DMS79 treated with DMSO at 0.1 percent for 48 hours (cell line): ENCODE results near the gene TBC1D4.
A peak's percentile ranks its signal among the peaks of the same experiment; 100 is the strongest.

Experiments
- DNase-seq: peaks from one replicate; lab custom pipeline; 2025; lab: John Stamatoyannopoulos, UW

Gene TBC1D4

DNA sequence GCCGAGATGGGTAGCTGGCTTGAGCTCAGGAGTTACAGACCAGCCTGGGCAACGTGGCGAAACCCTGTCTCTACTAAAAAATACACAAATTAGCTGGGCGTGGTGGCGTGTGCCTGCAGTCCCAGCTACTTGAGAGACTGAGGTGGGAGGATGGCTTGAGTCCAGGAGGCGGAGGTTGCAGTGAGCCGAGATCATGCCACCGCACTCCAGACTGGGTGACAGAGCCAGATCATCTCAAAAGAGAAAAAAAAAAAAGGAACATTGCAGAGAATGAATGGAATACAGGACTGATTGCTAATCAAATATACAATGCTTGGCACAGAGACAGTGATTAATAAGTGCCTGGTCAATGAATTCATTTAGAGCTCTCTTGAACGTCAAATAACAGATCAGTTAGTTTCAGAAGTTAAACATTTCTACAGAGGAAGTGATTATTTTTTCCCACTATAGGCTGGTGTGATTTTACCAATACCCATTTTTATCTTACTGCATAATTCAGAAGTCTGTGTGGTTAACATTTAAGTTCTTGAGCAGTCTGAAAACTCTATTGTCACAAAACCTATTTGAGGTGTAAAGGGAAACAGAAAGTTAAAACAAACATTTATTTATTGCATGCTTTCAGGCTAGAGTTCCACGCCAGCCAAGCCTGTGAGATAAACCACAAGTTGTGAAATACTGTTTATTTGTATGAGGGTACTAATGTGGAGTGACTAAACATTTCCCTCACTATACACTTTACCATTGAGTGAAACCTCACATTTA is 7.7 kb upstream of the TBC1D4 start:
- no peak for DNase-seq

- DNase-seq: no peak
Observed at GRCh38 chr13:75486146-75487062, 4.4 kb upstream of the TBC1D4 start.

GRCh38 chr13:75485286-75486062 is 3.5 kb upstream of the TBC1D4 start:
- DNase-seq: no peak

GRCh38 chr13:75482820-75483079 is 781 bp upstream of the TBC1D4 start:
- DNase-seq: no peak

- DNase-seq: peak; percentile 2
Observed at GRCh38 chr13:75481176-75482069, 546 bp downstream of the TBC1D4 start.

DNA sequence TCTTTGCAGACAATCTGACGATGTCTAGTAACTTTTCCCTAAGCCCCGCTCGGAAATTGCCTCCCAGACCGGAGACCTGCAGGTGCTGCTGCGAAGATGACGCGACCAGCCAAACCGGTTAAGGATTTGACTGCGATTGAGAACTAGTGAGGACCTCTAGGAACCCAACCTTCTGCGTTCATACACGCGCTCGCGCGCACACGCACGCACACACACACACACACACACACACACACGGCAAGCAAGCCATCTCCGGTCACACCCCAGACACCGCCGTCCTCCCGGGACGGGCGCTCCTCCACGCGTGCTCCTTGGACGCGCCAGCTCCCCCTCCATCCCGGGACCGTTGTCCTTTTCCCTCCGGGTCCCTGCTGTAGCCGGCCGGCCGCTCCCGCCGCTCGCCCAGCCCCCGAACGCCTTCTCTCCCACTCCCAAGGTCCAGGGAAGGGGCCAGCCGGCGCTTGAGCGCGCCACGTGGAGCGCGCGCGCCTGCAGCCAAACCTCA is 1.2 kb downstream of the TBC1D4 start:
- no peak for DNase-seq

- DNase-seq: peak; percentile 54
Observed at GRCh38 chr13:75479102-75479740, 2.7 kb downstream of the TBC1D4 start.

DNA sequence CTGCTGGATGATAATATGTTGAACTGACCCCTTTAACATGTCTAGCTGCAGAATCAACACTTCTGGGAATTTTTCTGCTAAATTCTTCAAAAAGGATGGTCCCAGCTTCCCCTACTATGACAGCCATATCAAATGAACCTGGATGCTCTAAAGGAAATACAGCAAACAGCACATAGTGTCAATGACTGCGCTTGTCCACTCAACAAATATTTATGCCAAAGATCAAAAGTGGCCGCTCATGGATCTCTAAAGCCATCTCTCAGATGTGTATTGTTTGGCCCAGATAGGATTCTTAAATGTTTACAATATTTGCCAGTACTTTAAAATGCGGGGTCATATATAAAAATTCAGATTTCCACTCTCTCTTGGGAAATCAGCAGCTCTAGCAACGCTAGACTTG is 3.3 kb downstream of the TBC1D4 start:
- no peak for DNase-seq

DNA sequence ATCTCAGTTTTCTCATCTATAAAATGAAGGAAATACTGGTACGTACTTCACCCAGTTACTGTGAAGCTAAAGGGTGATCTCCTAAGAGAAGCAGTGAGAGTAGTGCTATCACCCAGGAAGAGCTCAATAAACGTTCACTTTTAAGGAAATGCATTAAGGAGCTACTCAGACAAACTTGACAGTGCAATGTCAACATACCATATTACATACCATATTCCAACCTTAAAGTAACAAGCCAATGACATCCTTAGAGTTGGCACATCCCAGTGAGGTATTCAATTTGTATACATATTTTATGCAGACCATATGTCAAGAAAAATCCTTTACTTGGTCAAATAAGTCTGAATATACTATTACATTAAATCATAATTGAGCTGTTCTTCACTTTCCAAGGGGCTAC is 7.0 kb downstream of the TBC1D4 start:
- no peak for DNase-seq

DNA sequence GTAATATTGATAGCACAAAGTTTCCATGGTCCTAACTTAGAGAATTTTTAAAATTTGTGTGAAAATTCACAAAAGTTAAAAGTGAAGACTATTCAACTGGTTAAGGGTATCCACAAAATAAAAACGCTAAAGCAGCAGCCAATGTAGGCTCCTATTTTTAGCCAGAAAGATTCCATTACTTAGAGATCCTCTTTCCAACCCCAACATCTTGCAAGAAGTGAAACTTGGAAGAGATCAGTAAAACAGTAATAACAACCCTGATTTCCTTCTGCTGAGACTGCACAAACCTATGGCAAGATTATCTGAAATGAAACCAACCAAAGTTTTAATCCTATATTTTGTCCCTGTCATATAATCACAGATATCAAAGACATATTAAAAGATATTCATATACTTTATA is 8.5 kb downstream of the TBC1D4 start:
- no peak for DNase-seq

- no peak for DNase-seq
Observed at GRCh38 chr13:75470676-75471075, 11.3 kb downstream of the TBC1D4 start.

GRCh38 chr13:75469047-75469446 is 12.9 kb downstream of the TBC1D4 start:
- no peak for DNase-seq

- no peak for DNase-seq
Observed at GRCh38 chr13:75468602-75469001, 13.4 kb downstream of the TBC1D4 start.

- DNase-seq: no peak
Observed at GRCh38 chr13:75468098-75468497, 13.9 kb downstream of the TBC1D4 start.

GRCh38 chr13:75467040-75467728 is 14.8 kb downstream of the TBC1D4 start:
- no peak for DNase-seq

- no peak for DNase-seq
Observed at GRCh38 chr13:75465236-75465635, 16.7 kb downstream of the TBC1D4 start.

- DNase-seq: no peak
Observed at GRCh38 chr13:75461314-75461713, 20.7 kb downstream of the TBC1D4 start.

DNA sequence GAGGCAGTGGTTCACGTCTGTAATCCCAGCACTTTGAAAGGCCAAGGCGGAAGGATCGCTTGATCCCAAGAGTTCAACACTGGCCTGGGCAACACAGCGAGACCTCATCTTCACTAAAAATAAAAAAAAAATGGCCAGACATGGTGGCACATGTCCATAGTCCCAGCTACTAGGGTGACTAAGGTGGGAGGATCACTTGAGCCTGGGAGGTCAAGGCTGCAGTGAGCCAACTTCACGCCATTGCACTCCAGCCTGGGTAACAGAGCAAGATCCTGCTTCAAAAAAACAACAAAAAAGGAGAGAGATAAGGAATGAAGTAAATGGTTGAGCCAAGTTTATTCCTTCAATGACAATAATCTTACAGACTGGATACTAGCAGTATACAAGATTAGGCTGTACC is 21.3 kb downstream of the TBC1D4 start:
- no peak for DNase-seq

DNA sequence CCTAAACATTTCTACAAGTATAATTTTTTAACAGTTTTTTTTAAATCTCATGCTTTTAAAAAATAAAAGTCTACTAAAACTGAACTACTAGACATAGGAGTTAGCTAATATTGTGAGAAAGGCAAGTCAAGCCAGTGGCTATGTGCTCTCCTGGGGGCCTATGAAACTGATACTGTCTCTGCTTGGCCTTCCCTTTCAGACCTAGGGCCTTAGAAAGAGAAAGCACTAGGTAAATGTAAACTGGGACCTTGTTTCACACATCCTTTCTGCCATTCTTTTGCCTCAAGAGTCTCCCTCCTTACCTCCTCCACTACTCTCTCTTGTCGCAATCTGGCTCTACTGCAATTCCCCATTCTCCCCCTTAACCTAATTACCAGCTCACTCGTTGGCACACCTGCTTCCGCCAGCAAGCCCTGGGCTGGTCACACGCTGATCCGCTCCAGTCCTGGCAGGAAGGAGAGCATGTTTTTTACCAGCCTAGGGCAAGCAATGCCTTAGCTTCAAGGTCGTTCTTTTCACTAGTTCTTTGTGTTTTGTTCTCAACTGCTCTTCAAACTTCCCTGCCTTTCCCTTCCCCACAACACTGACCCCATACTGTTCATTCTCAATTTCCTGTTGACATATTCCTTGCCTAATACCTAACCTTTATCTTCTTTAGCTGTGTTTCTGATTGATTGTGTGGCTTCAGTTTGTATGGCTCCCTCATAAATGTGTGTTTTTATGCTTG is 23.1 kb downstream of the TBC1D4 start:
- no peak for DNase-seq

DNA sequence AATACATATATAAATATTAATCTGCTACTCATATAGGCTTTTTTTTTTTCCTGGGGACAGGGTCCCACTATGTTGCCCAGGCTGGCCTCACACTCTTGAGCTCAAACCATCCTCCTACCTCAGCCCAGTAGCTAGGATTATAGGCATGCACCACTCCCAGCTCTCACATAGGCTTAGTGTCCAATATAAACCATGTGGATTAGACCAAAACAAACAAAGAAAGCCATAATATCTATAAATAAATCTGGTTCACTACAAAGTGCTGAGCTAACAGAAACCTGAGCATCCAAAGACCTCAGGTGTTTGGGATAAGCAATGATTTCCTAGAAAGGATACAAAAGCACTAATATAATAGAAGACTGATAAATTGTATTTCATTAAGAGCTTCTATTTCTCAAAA is 26.0 kb downstream of the TBC1D4 start:
- DNase-seq: no peak
